ENCODE results near the gene TMEFF1.

Gene TMEFF1

DNA sequence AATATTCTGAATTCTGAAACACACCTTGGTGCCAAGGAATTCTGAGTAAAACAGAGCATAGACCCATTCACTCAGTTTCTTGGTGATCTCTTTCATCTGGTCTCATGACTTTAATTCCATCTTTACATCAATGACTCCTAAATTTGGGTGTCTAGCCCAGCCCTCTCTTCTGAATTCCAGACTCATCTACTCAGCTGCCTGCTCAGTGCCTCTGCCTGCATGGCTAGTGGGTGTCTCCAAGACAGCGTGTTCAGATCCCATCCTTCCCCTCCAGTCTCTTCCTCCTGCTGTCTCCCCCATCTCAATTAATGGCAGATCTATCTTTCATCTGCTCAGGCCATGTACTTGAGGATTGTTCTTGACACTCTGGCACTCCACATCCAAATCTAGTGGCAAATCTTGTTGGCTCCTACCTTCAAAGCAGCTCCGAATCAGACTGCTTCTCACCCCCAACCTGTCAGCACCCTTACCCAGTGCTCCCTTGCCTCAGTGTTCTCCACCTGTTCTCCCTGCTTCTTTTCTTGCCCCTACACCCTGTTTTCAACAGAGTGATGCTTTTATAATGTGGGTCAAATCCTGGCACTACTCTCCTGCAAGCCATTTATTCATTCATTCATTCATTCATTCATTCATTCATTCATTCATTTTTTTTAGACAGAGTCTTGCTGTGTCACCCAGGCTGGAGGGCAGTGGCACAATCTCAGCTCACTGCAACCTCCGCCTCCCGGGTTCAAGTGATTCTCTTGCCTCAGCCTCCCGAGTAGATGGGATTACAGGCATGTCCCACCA lies 110.3 kb downstream of the TMEFF1 start:
- DNase-seq (ENCODE audit: extremely low spot score) = no peak
- TF ChIP-seq, protein P1, sequence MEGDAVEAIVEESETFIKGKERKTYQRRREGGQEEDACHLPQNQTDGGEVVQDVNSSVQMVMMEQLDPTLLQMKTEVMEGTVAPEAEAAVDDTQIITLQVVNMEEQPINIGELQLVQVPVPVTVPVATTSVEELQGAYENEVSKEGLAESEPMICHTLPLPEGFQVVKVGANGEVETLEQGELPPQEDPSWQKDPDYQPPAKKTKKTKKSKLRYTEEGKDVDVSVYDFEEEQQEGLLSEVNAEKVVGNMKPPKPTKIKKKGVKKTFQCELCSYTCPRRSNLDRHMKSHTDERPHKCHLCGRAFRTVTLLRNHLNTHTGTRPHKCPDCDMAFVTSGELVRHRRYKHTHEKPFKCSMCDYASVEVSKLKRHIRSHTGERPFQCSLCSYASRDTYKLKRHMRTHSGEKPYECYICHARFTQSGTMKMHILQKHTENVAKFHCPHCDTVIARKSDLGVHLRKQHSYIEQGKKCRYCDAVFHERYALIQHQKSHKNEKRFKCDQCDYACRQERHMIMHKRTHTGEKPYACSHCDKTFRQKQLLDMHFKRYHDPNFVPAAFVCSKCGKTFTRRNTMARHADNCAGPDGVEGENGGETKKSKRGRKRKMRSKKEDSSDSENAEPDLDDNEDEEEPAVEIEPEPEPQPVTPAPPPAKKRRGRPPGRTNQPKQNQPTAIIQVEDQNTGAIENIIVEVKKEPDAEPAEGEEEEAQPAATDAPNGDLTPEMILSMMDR (IDR thresholded peaks at IDR 0.05; ENCODE audit: control extremely low read depth, extremely low read depth, low read depth, missing control alignments) = no peak
- CTCF ChIA-PET = interaction anchor here (1.8 kb wide), 1 partner anchor 19 kb away, joined by 5 read pairs; no protein-coding TSS in a partner anchor
- POLR2A ChIA-PET = no interaction called here

DNA sequence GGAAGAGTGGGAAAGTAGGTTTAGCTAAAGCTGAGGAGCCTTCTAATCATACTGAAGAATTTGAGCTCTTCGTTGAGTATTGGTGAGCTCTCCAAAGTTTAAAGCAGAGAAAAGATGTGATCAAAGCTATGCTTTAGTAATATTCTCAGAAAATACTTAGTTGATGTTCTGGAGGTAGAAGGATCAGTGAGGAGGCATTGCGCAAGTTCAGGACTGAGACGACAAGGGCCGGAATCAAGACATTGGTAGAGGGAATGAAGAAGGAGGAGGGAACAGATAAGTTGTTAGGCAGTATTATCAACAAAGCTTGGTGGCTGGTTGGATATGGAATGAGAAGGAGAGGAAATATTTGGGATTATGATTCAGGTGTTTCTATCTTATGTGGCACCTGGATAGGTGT lies 112.0 kb downstream of the TMEFF1 start:
- CTCF ChIA-PET = interaction anchor here (0.8 to 1.5 kb wide), 3 partner anchors 11 to 17 kb away, joined by 3 to 5 read pairs (median 4); no protein-coding TSS in a partner anchor
- TF ChIP-seq, protein P1 (IDR thresholded peaks at IDR 0.05; ENCODE audit: control extremely low read depth, extremely low read depth, low read depth, missing control alignments) = no peak
- POLR2A ChIA-PET = no interaction called here
- no peak for DNase-seq (ENCODE audit: extremely low spot score)

DNA sequence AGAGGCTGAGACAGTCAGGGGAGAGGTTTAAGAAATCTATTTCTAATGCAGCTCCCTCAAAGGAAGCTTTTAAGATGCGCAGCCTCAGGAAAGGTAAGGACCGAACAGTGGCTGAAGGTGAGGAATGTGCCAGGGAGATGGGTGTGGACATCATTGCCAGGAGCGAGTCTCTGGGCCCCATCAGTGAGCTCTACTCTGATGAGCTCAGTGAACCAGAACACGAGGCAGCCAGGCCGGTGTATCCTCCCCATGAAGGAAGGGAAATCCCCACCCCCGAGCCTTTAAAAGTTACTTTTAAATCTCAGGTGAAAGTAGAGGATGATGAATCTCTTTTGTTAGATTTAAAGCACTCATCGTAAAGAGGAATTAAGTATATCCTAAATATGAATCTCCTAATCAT lies 113.1 kb downstream of the TMEFF1 start:
- DNase-seq (ENCODE audit: extremely low spot score) = no peak
- TF ChIP-seq, protein P1 (IDR thresholded peaks at IDR 0.05; ENCODE audit: control extremely low read depth, extremely low read depth, low read depth, missing control alignments) = no peak
- ChIA-PET CTCF (interaction anchor here (1.1 to 2.9 kb wide), 4 partner anchors 10 to 80 kb away, joined by 4 to 16 read pairs (median 9); no protein-coding TSS in a partner anchor), POLR2A (no interaction called here)

DNA sequence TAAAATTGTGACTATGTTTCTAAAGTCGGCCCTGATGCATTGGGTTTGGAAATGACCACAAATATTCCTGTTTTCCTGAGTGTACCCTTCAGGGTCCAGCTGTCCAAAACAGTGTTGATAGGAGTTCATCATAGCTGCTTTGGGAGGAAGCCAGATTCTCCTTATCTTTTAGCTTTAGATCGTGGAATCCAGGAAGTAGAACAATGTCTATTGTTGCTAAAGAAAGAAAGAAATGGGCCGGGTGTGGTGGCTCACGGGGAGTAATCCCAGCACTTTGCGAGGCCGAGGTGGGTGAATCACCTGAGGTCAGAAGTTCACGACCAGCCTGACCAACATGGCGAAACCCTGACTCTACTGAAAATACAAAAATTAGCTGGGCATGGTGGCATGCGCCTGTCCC lies 114.4 kb downstream of the TMEFF1 start:
- CTCF ChIA-PET = interaction anchor here (1.3 to 2.9 kb wide), 4 partner anchors 9 to 82 kb away, joined by 3 to 16 read pairs (median 8); no protein-coding TSS in a partner anchor
- TF ChIP-seq, protein P1 (IDR thresholded peaks at IDR 0.05; ENCODE audit: control extremely low read depth, extremely low read depth, low read depth, missing control alignments) = no peak
- POLR2A ChIA-PET = no interaction called here
- DNase-seq (ENCODE audit: extremely low spot score) = no peak

DNA sequence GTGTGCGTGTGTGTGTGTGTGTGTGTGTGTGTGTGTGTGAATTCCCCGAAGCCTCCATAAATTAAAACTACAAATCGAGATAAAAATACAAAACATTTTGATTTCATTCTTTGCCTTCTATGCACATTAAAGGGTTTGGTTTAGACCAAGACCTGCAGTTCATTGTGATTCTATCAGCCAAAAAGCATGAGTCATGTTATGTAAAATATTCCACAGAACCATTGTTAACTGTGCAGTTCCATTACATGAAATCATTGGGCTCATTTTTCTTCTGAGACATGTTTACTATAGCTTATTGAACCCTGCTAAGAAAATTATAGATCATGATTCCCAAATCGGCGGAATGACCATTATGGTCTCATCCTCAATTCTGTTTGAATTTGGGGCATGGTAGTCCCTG lies 116.6 kb downstream of the TMEFF1 start:
- CTCF ChIA-PET = interaction anchor here (1.0 to 1.6 kb wide), 3 partner anchors 9 to 12 kb away, joined by 3 to 4 read pairs (median 3); partner anchors contain the start of gene CAVIN4
- POLR2A ChIA-PET = no interaction called here
- TF ChIP-seq, protein P1 (IDR thresholded peaks at IDR 0.05; ENCODE audit: control extremely low read depth, extremely low read depth, low read depth, missing control alignments) = no peak
- DNase-seq (ENCODE audit: extremely low spot score) = no peak

DNA sequence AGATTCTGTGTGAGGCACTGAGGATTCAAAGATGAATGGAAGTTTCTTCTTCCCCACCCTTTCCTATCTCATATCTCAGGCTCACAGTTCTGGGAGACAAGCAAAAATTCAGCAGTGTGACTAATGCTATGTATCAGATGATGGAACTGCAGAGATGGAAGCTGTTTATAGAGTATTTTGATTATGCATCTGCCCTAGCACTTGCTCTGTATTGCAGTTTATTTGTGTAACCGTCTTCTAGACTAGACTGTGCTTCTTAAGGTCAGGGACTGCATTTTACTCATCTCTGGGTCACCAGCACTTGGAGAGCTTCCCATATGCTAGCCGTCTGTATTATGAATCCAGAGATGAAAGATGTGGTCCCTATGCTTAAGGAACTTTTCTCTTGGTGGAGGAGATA lies 117.5 kb downstream of the TMEFF1 start:
- DNase-seq (ENCODE audit: extremely low spot score) = no peak
- TF ChIP-seq, protein P1 (IDR thresholded peaks at IDR 0.05; ENCODE audit: control extremely low read depth, extremely low read depth, low read depth, missing control alignments) = no peak
- CTCF ChIA-PET = interaction anchor here (1.1 to 2.6 kb wide), 3 partner anchors 8 to 11 kb away, joined by 3 to 14 read pairs (median 5); no protein-coding TSS in a partner anchor
- POLR2A ChIA-PET = no interaction called here
